Naive thymus-derived CD8-positive, alpha-beta T cell (primary cell): ENCODE results near the gene HPS1. TPM values are rescaled to one million over a fixed set of nuclear protein-coding genes. Genes with fewer than 3 reads are reported as not detected.

Source experiments
- ATAC-seq, 2 donors: fragments of 150-1000 bp; cut with Tn5 transposase in 1 of 2; sonication (Bioruptor Pico), chemical (Tn5 transposase) in 1 of 2; 1 replicate in 1 of 2; 2 replicates in 1 of 2; pipeline ENCODE4 v1.10.0; 2021; ENCODE audit warnings: mild to moderate bottlenecking in 2 of 2, moderate library complexity in 2 of 2
- POLR2A ChIA-PET: fragments of 350-600 bp; sonication (Branson Sonifier 250); formaldehyde crosslinking; loops from one replicate; lab custom pipeline; 2021; ENCODE audit warnings: antibody characterized with exemption; lab: Charles Lee
- DNase-seq, 10 donors: peaks; one replicate each; pipeline versions ENCODE4 v3.0.0 to v3.0.0-alpha.2; 2020 to 2022
- H3K27ac Mint-ChIP-seq, 10 donors: one replicate each; pipeline ENCODE4 v1.8.0; 2020 to 2022; ENCODE audit warnings: mild to moderate bottlenecking in 10 of 10, mixed read lengths in 10 of 10, moderate library complexity in 4 of 10, inconsistent platforms in 1 of 10
- H3K27me3 Mint-ChIP-seq, 5 donors: one replicate each; pipeline ENCODE4 v1.8.0; 2021 to 2022; ENCODE audit warnings: mixed read lengths in 5 of 5
- H3K36me3 Mint-ChIP-seq, 3 donors: one replicate each; pipeline ENCODE4 v1.8.0; 2020 to 2022; ENCODE audit warnings: mixed read lengths in 3 of 3, mild to moderate bottlenecking in 2 of 3, inconsistent platforms in 1 of 3
- H3K4me1 Mint-ChIP-seq, 4 donors: one replicate each; pipeline ENCODE4 v1.8.0; 2021 to 2022; ENCODE audit warnings: mixed read lengths in 4 of 4
- H3K4me3 Mint-ChIP-seq, 10 donors: one replicate each; pipeline ENCODE4 v1.8.0; 2020 to 2022; ENCODE audit warnings: mild to moderate bottlenecking in 10 of 10, mixed read lengths in 10 of 10, moderate library complexity in 6 of 10, inconsistent platforms in 1 of 10
- H3K9me3 Mint-ChIP-seq, 9 donors: one replicate each; pipeline ENCODE4 v1.8.0; 2020 to 2022; ENCODE audit warnings: mixed read lengths in 9 of 9, mild to moderate bottlenecking in 3 of 9, inconsistent platforms in 1 of 9, moderate library complexity in 1 of 9
- polyA plus RNA-seq, 3 donors: library from polyadenylated mRNA; unstranded; fragments of 300-500 nt; fragmentation: Illumina TruSeq; gene quantifications; one replicate each; pipeline ENCODE4 v1.2.3, GENCODE V29; 2021
- total RNA-seq, 8 experiments: library from RNA in 2 of 8; stranded (reverse) in 2 of 8; gene quantifications; one replicate each; pipeline ENCODE4 v1.2.3 and lab custom pipeline; 2021 to 2026

Gene HPS1
- total and polyA plus RNA-seq, 5 experiments from 2014 or later, result 50.9 to 86.6 (median 73.8) TPM

GRCh38 chr10:98424295-98425254 is 22.2 kb downstream of the HPS1 start:
- ATAC-seq (no peak), DNase-seq (no peak)
- POLR2A ChIA-PET, result no interaction called here
- Mint-ChIP-seq H3K9me3 (no peaks in the 10 kb centered on the region), H3K4me3 (no peak overlapping the region), H3K27ac (peak overlapping the region in 2 of 10 donors; percentile 34 to 48), H3K36me3 (peaks cover 0 to 46% (median 0%) of the 10 kb centered on the region in 3 donors), H3K27me3 (no peaks in the 10 kb centered on the region), H3K4me1 (no peaks in the 10 kb centered on the region)

GRCh38 chr10:98423691-98424120 is 23.0 kb downstream of the HPS1 start:
- H3K4me3 Mint-ChIP-seq, result no peak overlapping the region
- DNase-seq, result no peak
- H3K4me1 Mint-ChIP-seq, result no peaks in the 10 kb centered on the region
- POLR2A ChIA-PET, result interaction anchor here (0.9 kb wide), 1 partner anchor 9 kb away, joined by 4 read pairs; the partner anchor contains the start of gene PYROXD2
- no peaks in the 10 kb centered on the region for H3K27me3 Mint-ChIP-seq
- no peaks in the 10 kb centered on the region for H3K9me3 Mint-ChIP-seq
- ATAC-seq, result no peak
- peaks cover 0 to 47% (median 0%) of the 10 kb centered on the region in 3 donors for H3K36me3 Mint-ChIP-seq
- no peak overlapping the region for H3K27ac Mint-ChIP-seq

GRCh38 chr10:98422182-98422581 is 24.6 kb downstream of the HPS1 start:
- no peaks in the 10 kb centered on the region for H3K27me3 Mint-ChIP-seq
- POLR2A ChIA-PET, result no interaction called here
- DNase-seq, result no peak
- H3K9me3 Mint-ChIP-seq, result no peaks in the 10 kb centered on the region
- peaks cover 0 to 42% (median 0%) of the 10 kb centered on the region in 3 donors for H3K36me3 Mint-ChIP-seq
- H3K4me3 Mint-ChIP-seq, result no peak overlapping the region
- H3K4me1 Mint-ChIP-seq, result no peaks in the 10 kb centered on the region
- H3K27ac Mint-ChIP-seq, result peak overlapping the region in 1 of 10 donors; percentile 48
- no peak for ATAC-seq

GRCh38 chr10:98420786-98421185 is 25.9 kb downstream of the HPS1 start:
- Mint-ChIP-seq H3K27ac (no peak overlapping the region), H3K4me3 (no peak overlapping the region), H3K9me3 (no peaks in the 10 kb centered on the region), H3K27me3 (no peaks in the 10 kb centered on the region), H3K36me3 (peaks cover 0 to 35% (median 0%) of the 10 kb centered on the region in 3 donors), H3K4me1 (no peaks in the 10 kb centered on the region)
- DNase-seq (no peak), ATAC-seq (no peak)
- POLR2A ChIA-PET, result no interaction called here

GRCh38 chr10:98419469-98420261 is 27.1 kb downstream of the HPS1 start:
- Mint-ChIP-seq H3K4me3 (no peak overlapping the region), H3K27ac (peak overlapping the region in 3 of 10 donors; percentile 41 to 75 (median 54)), H3K36me3 (peaks cover 0 to 35% (median 0%) of the 10 kb centered on the region in 3 donors), H3K4me1 (peaks cover 4 to 8% (median 7%) of the 10 kb centered on the region in 4 donors), H3K27me3 (no peaks in the 10 kb centered on the region), H3K9me3 (no peaks in the 10 kb centered on the region)
- ATAC-seq (no peak), DNase-seq (no peak)
- POLR2A ChIA-PET, result interaction anchor here (0.5 kb wide), 1 partner anchor 23 kb away, joined by 3 read pairs; no protein-coding TSS in a partner anchor

- peaks cover 0 to 31% (median 0%) of the 10 kb centered on the region in 3 donors for H3K36me3 Mint-ChIP-seq
- no peaks in the 10 kb centered on the region for H3K9me3 Mint-ChIP-seq
- DNase-seq, result no peak
- no peak for ATAC-seq
- H3K27me3 Mint-ChIP-seq, result no peaks in the 10 kb centered on the region
- H3K4me1 Mint-ChIP-seq, result peaks cover 6 to 16% (median 15%) of the 10 kb centered on the region in 4 donors
- POLR2A ChIA-PET, result no interaction called here
- H3K4me3 Mint-ChIP-seq, result no peak overlapping the region
- peak overlapping the region in 4 of 10 donors; percentile 31 to 83 (median 64) for H3K27ac Mint-ChIP-seq
Measured at GRCh38 chr10:98418665-98419468, 27.9 kb downstream of the HPS1 start.

- Mint-ChIP-seq H3K9me3 (no peaks in the 10 kb centered on the region), H3K36me3 (peaks cover 0 to 29% (median 0%) of the 10 kb centered on the region in 3 donors), H3K27me3 (no peaks in the 10 kb centered on the region), H3K4me3 (no peak overlapping the region), H3K27ac (no peak overlapping the region), H3K4me1 (peaks cover 6 to 20% (median 15%) of the 10 kb centered on the region in 4 donors)
- DNase-seq (no peak), ATAC-seq (no peak)
- POLR2A ChIA-PET, result no interaction called here
Measured at GRCh38 chr10:98417973-98418664, 28.6 kb downstream of the HPS1 start.

GRCh38 chr10:98417481-98417959 is 29.2 kb downstream of the HPS1 start:
- Mint-ChIP-seq H3K4me1 (peaks cover 6 to 25% (median 17%) of the 10 kb centered on the region in 4 donors), H3K27me3 (no peaks in the 10 kb centered on the region), H3K36me3 (peaks cover 0 to 25% (median 0%) of the 10 kb centered on the region in 3 donors), H3K9me3 (no peaks in the 10 kb centered on the region), H3K4me3 (no peak overlapping the region), H3K27ac (peak overlapping the region in 3 of 10 donors; percentile 50 to 96 (median 85))
- no peak for ATAC-seq
- DNase-seq, result no peak
- POLR2A ChIA-PET, result no interaction called here

- ATAC-seq, result no peak
Measured at GRCh38 chr10:98416606-98417388, 29.9 kb downstream of the HPS1 start.

GRCh38 chr10:98415731-98416119 is 31.0 kb downstream of the HPS1 start:
- Mint-ChIP-seq H3K27me3 (no peaks in the 10 kb centered on the region), H3K9me3 (no peaks in the 10 kb centered on the region), H3K27ac (peak overlapping the region; percentile 74 to 98 (median 96)), H3K4me3 (peak overlapping the region in 8 of 10 donors; percentile 16 to 98 (median 95)), H3K36me3 (peaks cover 0 to 18% (median 0%) of the 10 kb centered on the region in 3 donors), H3K4me1 (peaks cover 8 to 32% (median 28%) of the 10 kb centered on the region in 4 donors)
- DNase-seq, result no peak
- POLR2A ChIA-PET, result interaction anchor here (0.9 to 1.5 kb wide), 2 partner anchors 8 to 52 kb away, joined by 3 to 4 read pairs; no protein-coding TSS in a partner anchor
- no peak for ATAC-seq

More at GRCh38 chr10:98416606-98417388, 29.9 kb downstream of the HPS1 start:
- Mint-ChIP-seq H3K4me3 (no peak overlapping the region), H3K27me3 (no peaks in the 10 kb centered on the region), H3K9me3 (no peaks in the 10 kb centered on the region), H3K27ac (peak overlapping the region in 9 of 10 donors; percentile 13 to 96 (median 85)), H3K36me3 (peaks cover 0 to 24% (median 0%) of the 10 kb centered on the region in 3 donors), H3K4me1 (peaks cover 6 to 27% (median 21%) of the 10 kb centered on the region in 4 donors)
- POLR2A ChIA-PET, result no interaction called here
- DNase-seq, result no peak
